DOHH2 (cell line): Measurements from ENCODE around the gene IFI27L2.

Experiments used
- H3F3A ChIP-seq: fragments of 200-600 bp; sonication (generic), shearing (Covaris generic); 2 replicates; pipeline ENCODE4 v1.6.0; 2016; ENCODE audit warnings: antibody characterized with exemption, mild to moderate bottlenecking; ENCODE audit not compliant: control insufficient read depth, insufficient read depth
- H3K27ac ChIP-seq: fragments of 200-600 bp; sonication (generic); 2 replicates; pipeline ENCODE4 v1.5.1; 2014; ENCODE audit warnings: low read depth, mild to moderate bottlenecking, low read length, moderate library complexity
- H3K27me3 ChIP-seq: fragments of 200-600 bp; sonication (generic); 2 replicates; pipeline ENCODE4 v1.6.1; 2014; ENCODE audit warnings: mild to moderate bottlenecking, low read length, mixed read lengths; ENCODE audit not compliant: control insufficient read depth
- H3K36me3 ChIP-seq: fragments of 200-600 bp; sonication (generic); 2 replicates; pipeline ENCODE4 v1.6.1; 2014; ENCODE audit warnings: mild to moderate bottlenecking, low read length, moderate library complexity, mixed read lengths; ENCODE audit not compliant: control insufficient read depth
- H3K4me1 ChIP-seq: fragments of 200-600 bp; sonication (generic); 2 replicates; pipeline ENCODE4 v1.6.1; 2014; ENCODE audit warnings: mild to moderate bottlenecking, low read length, mixed read lengths; ENCODE audit not compliant: control insufficient read depth
- H3K4me2 ChIP-seq: fragments of 200-600 bp; sonication (generic); 2 replicates; pipeline ENCODE4 v1.6.0; 2014; ENCODE audit warnings: mild to moderate bottlenecking, low read length, moderate library complexity
- H3K4me3 ChIP-seq: fragments of 200-600 bp; sonication (generic); 2 replicates; pipeline ENCODE4 v1.5.1; 2014; ENCODE audit warnings: mild to moderate bottlenecking, low read length, mixed read lengths
- H3K79me2 ChIP-seq: fragments of 200-600 bp; sonication (generic); 2 replicates; pipeline ENCODE4 v1.6.1; 2014; ENCODE audit warnings: mild to moderate bottlenecking, low read length, mixed read lengths; ENCODE audit not compliant: control insufficient read depth
- H3K9me2 ChIP-seq: fragments of 200-600 bp; sonication (generic); replicated peaks from 2 replicates; pipeline ENCODE4 v1.6.1; 2014; ENCODE audit warnings: mild to moderate bottlenecking, low read length, mixed read lengths; ENCODE audit not compliant: control insufficient read depth
- H3K9me3 ChIP-seq: fragments of 200-600 bp; sonication (generic); 2 replicates; pipeline ENCODE4 v1.6.1; 2014; ENCODE audit warnings: antibody characterized with exemption, low read length, mixed read lengths; ENCODE audit not compliant: control insufficient read depth, insufficient read depth
- H4K20me1 ChIP-seq: fragments of 200-600 bp; sonication (generic); 2 replicates; pipeline ENCODE4 v1.6.0; 2014; ENCODE audit warnings: low read depth, mild to moderate bottlenecking, antibody characterized with exemption, low read length, moderate library complexity; ENCODE audit not compliant: control insufficient read depth, insufficient read depth
- CTCF ChIP-seq: fragments of 200-600 bp; sonication (generic); IDR thresholded peaks from one replicate; pipeline ENCODE4 v1.5.1; 2014; ENCODE audit warnings: antibody characterized with exemption, mild to moderate bottlenecking, low read depth, low read length; ENCODE audit not compliant: poor library complexity, severe bottlenecking
- EZH2phosphoT487 ChIP-seq: fragments of 200-600 bp; sonication (generic); IDR thresholded peaks from 2 replicates; pipeline ENCODE4 v1.6.1; 2017; ENCODE audit warnings: borderline replicate concordance, mild to moderate bottlenecking, antibody characterized with exemption, low read length, moderate library complexity, mixed read lengths

IFI27L2 gene

GRCh38 chr14:94139421-94139820, 10.0 kb upstream of the IFI27L2 start:
- Histone ChIP-seq H3K27ac (no peak overlapping the region), H3K9me2 (no peaks in the 10 kb centered on the region), H3K9me3 (no peaks in the 10 kb centered on the region), H3K79me2 (no peaks in the 10 kb centered on the region), H3K4me3 (no peak overlapping the region), H3K27me3 (peaks cover 3% of the 10 kb centered on the region; the same call in 1 of the 2 replicates), H3K4me1 (no peaks in the 10 kb centered on the region; the same call in 1 of the 2 replicates), H3K36me3 (no peaks in the 10 kb centered on the region), H4K20me1 (no peaks in the 10 kb centered on the region), H3F3A (no peaks in the 10 kb centered on the region), H3K4me2 (no peak overlapping the region)
- no peak for TF ChIP-seq CTCF
- TF ChIP-seq EZH2phosphoT487, result no peak

GRCh38 chr14:94139006-94139405, 9.6 kb upstream of the IFI27L2 start:
- Histone ChIP-seq H3K27ac (no peak overlapping the region), H3K4me2 (no peak overlapping the region)

GRCh38 chr14:94138251-94138650, 8.8 kb upstream of the IFI27L2 start:
- no peaks in the 10 kb centered on the region for H3K36me3 ChIP-seq
- H4K20me1 ChIP-seq, result no peaks in the 10 kb centered on the region
- H3K9me2 ChIP-seq, result no peaks in the 10 kb centered on the region
- no peak overlapping the region for H3K4me2 ChIP-seq
- H3K4me1 ChIP-seq, result no peaks in the 10 kb centered on the region
- H3F3A ChIP-seq, result no peaks in the 10 kb centered on the region
- H3K79me2 ChIP-seq, result no peaks in the 10 kb centered on the region
- TF ChIP-seq CTCF (no peak), EZH2phosphoT487 (no peak)
- H3K9me3 ChIP-seq, result no peaks in the 10 kb centered on the region
- H3K27me3 ChIP-seq, result peaks cover 9% of the 10 kb centered on the region; the same call in 1 of the 2 replicates
- H3K27ac ChIP-seq, result no peak overlapping the region
- no peak overlapping the region for H3K4me3 ChIP-seq

More at GRCh38 chr14:94139006-94139405, 9.6 kb upstream of the IFI27L2 start:
- Histone ChIP-seq H3K4me1 (no peaks in the 10 kb centered on the region), H3K27me3 (peaks cover 7% of the 10 kb centered on the region; the same call in 1 of the 2 replicates), H3K9me2 (no peaks in the 10 kb centered on the region), H3K36me3 (no peaks in the 10 kb centered on the region), H3F3A (no peaks in the 10 kb centered on the region), H3K79me2 (no peaks in the 10 kb centered on the region), H3K9me3 (no peaks in the 10 kb centered on the region), H4K20me1 (no peaks in the 10 kb centered on the region), H3K4me3 (no peak overlapping the region)
- TF ChIP-seq EZH2phosphoT487, result no peak

- Histone ChIP-seq H3F3A (no peaks in the 10 kb centered on the region), H3K79me2 (no peaks in the 10 kb centered on the region), H4K20me1 (no peaks in the 10 kb centered on the region), H3K4me1 (no peaks in the 10 kb centered on the region), H3K4me2 (no peak overlapping the region), H3K9me2 (no peaks in the 10 kb centered on the region), H3K36me3 (no peaks in the 10 kb centered on the region), H3K4me3 (no peak overlapping the region), H3K9me3 (no peaks in the 10 kb centered on the region), H3K27ac (no peak overlapping the region), H3K27me3 (peaks cover 9% of the 10 kb centered on the region; the same call in 1 of the 2 replicates)
- no peak for TF ChIP-seq EZH2phosphoT487
- TF ChIP-seq CTCF, result peak; percentile 90
These were observed 7.3 kb upstream of the IFI27L2 start for GRCh38 chr14:94136575-94137331.
